GM23248 (cell line): Measurements from ENCODE around the gene RALGPS1. TPM values are rescaled to one million over a fixed set of nuclear protein-coding genes. Genes with fewer than 3 reads are reported as not detected.

ENCODE experiments used
- DNase-seq: peaks from one replicate; pipeline ENCODE4 v3.0.0-alpha.2; 2015
- H2AFZ ChIP-seq: fragments of 200-600 bp; sonication (generic); 2 replicates; pipeline ENCODE4 v1.6.1; 2016; ENCODE audit warnings: antibody characterized with exemption
- H3F3A ChIP-seq: fragments of 200-600 bp; sonication (generic); 2 replicates; pipeline ENCODE4 v1.6.1; 2016; ENCODE audit warnings: mild to moderate bottlenecking, antibody characterized with exemption, mixed run types; ENCODE audit not compliant: insufficient read depth
- H3K27ac ChIP-seq: fragments of 200-600 bp; sonication (generic); 2 replicates; pipeline ENCODE4 v1.5.1; 2016; ENCODE audit warnings: mild to moderate bottlenecking
- H3K27me3 ChIP-seq: fragments of 200-600 bp; sonication (generic); replicated peaks from 2 replicates; pipeline ENCODE4 v1.6.1; 2016; ENCODE audit warnings: mild to moderate bottlenecking; ENCODE audit not compliant: insufficient read depth
- H3K36me3 ChIP-seq: fragments of 200-600 bp; sonication (generic); 2 replicates; pipeline ENCODE4 v1.6.1; 2016; ENCODE audit warnings: low read depth, mild to moderate bottlenecking
- H3K4me1 ChIP-seq: fragments of 200-600 bp; sonication (generic); 2 replicates; pipeline ENCODE4 v1.6.1; 2016; ENCODE audit warnings: mild to moderate bottlenecking; ENCODE audit not compliant: insufficient read depth
- H3K4me2 ChIP-seq: fragments of 200-600 bp; sonication (generic); one replicate; pipeline ENCODE4 v1.6.1; 2016; ENCODE audit warnings: mild to moderate bottlenecking; ENCODE audit not compliant: unreplicated experiment
- H3K4me3 ChIP-seq: fragments of 200-600 bp; sonication (generic); 2 replicates; pipeline ENCODE4 v1.5.1; 2016; ENCODE audit warnings: mild to moderate bottlenecking
- H3K79me2 ChIP-seq: fragments of 200-600 bp; sonication (generic); 2 replicates; pipeline ENCODE4 v1.6.1; 2016; ENCODE audit warnings: mild to moderate bottlenecking; ENCODE audit not compliant: insufficient read depth
- H3K9ac ChIP-seq: fragments of 200-600 bp; sonication (generic); 2 replicates; pipeline ENCODE4 v1.6.1; 2016; ENCODE audit warnings: mild to moderate bottlenecking
- H3K9me2 ChIP-seq: fragments of 200-600 bp; sonication (generic); 2 replicates; pipeline ENCODE4 v1.6.1; 2016; ENCODE audit warnings: mixed run types, mild to moderate bottlenecking, moderate library complexity; ENCODE audit not compliant: insufficient read depth
- H3K9me3 ChIP-seq: fragments of 200-600 bp; sonication (generic); one replicate; pipeline ENCODE4 v1.6.1; 2017; ENCODE audit warnings: low read depth
- H4K20me1 ChIP-seq: fragments of 200-600 bp; sonication (generic); 2 replicates; pipeline ENCODE4 v1.6.0; 2016; ENCODE audit not compliant: insufficient read depth
- EZH2 ChIP-seq: fragments of 200-600 bp; sonication (generic); IDR thresholded peaks from 2 replicates; pipeline ENCODE4 v1.6.1; 2018; ENCODE audit warnings: antibody characterized with exemption, mild to moderate bottlenecking; ENCODE audit not compliant: insufficient read depth, poor library complexity, severe bottlenecking
- EZH2phosphoT487 ChIP-seq: fragments of 200-600 bp; sonication (generic); IDR thresholded peaks from 2 replicates; pipeline ENCODE4 v1.6.1; 2018; ENCODE audit warnings: antibody characterized with exemption, moderate library complexity, mild to moderate bottlenecking, low read depth; ENCODE audit not compliant: insufficient read depth
- WGBS, 2 experiments: methylation state at CpG; one replicate each; pipeline ENCODE4 v1.1.6; 2015 to 2017; ENCODE audit warnings: low lambda C conversion rate in 2 of 2, low coverage in 1 of 2; ENCODE audit errors: missing lambda C conversion rate in 2 of 2; 5-methylcytosine and 5-hydroxymethylcytosine counted together
- in situ Hi-C: fragments of 300-500 bp; cut with MboI; formaldehyde crosslinking; loops from 2 replicates; pipeline ENCODE4 v1.15.0; 2020
- polyA plus RNA-seq: library from polyadenylated mRNA; unstranded; fragments of >200 nt; fragmentation: Nextera tagmentation; extraction: Ambion mirVana; gene quantifications from 2 replicates; pipeline ENCODE4 v1.2.1, GENCODE V29; 2016
- total RNA-seq: library from RNA; depleted of rRNA; stranded (reverse); fragments of >200 nt; shearing (Covaris generic); gene quantifications from 2 replicates; pipeline ENCODE4 v1.2.3, GENCODE V29; 2014

The RALGPS1 gene
- total and polyA plus RNA-seq, 2 experiments from 2014 or later, result 0.54 to 1.8 TPM

DNA sequence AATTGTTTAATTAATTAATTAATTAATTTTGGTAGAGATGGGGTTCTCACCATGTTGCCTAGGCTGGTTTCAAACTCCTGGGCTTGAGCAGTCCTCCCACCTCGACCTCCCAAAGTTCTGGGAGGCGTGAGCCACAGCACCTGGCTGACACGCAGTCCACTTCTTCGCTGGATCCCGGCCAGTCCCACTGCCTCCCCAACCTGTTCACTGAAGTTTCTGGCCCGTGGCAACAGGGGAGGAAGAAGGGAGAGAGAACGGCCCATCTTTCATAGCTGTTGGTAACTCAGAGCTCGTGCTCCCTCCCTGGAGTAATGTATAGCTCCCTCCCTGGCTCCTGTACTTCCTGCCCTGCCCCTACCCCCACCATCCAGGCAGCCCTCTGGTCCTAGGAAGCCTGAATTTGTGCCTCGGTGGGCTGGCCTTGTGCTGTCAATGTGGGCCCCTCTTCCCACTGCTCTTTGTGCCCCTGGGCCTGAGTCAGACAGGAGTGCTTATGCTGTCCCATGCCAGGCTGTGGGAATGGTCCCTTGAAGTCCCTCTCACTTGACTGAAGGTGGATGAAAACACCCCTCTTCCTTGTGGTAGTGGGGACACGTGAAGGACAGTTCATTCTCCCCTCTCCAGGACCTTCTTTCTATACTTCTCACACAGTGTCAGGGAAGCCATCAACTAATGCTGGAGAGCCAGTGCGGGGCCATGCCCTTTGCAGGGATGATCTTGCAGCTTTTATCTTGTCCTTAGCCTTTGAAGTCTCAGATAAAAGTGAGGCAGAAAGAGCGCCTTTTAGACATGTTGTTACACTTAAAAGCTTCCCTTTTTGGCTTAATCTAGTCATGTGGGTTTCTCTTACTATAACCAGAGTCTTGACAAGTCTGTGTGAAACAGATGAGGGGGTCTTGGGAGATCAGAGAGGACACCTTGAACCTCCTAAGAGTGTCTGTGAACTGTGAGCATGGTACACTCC, 169.8 kb downstream of the RALGPS1 start:
- Histone ChIP-seq H3K27me3 (no peaks in the 10 kb centered on the region), H2AFZ (no peak overlapping the region), H3K9me3 (no peaks in the 10 kb centered on the region), H3K9ac (no peak overlapping the region), H3K4me1 (no peaks in the 10 kb centered on the region), H3K9me2 (no peaks in the 10 kb centered on the region), H4K20me1 (no peaks in the 10 kb centered on the region), H3K36me3 (no peaks in the 10 kb centered on the region; the same call in 1 of the 2 replicates), H3K27ac (no peak overlapping the region), H3K4me2 (no peak overlapping the region), H3K79me2 (no peaks in the 10 kb centered on the region), H3K4me3 (no peak overlapping the region), H3F3A (no peaks in the 10 kb centered on the region)
- in situ Hi-C loops, result no loop called here
- 82 to 85% methylated on average over 11 to 12 of the region's 12 CpGs for WGBS, 2 experiments
- no peak for DNase-seq
- TF ChIP-seq EZH2, result no peak
- no peak for TF ChIP-seq EZH2phosphoT487

DNA sequence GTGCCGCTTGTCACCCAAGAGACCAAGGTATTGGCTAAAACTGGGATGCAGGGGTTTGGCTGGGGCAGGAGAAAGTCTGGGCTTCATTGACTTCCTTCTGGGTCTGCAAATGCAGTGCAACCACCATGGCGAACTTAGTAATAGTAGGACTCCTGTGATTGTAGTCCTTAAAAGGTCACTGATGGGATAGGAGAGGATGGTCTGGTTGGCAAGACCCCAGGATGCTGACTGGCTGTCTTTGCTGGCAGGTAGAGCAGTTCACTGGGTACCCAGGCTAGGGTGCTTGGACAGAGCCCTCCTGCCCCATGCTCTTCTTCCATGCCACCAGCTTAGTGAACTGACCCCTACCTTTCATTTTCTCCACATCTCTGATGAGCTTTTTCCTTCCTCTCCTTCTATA, 170.6 kb downstream of the RALGPS1 start:
- Histone ChIP-seq H3K9ac (no peak overlapping the region), H3K36me3 (no peaks in the 10 kb centered on the region; the same call in 1 of the 2 replicates), H4K20me1 (no peaks in the 10 kb centered on the region), H3K79me2 (no peaks in the 10 kb centered on the region), H3K4me2 (no peak overlapping the region), H2AFZ (no peak overlapping the region), H3F3A (no peaks in the 10 kb centered on the region), H3K9me2 (no peaks in the 10 kb centered on the region), H3K27me3 (no peaks in the 10 kb centered on the region), H3K4me3 (no peak overlapping the region), H3K4me1 (no peaks in the 10 kb centered on the region), H3K27ac (no peak overlapping the region), H3K9me3 (no peaks in the 10 kb centered on the region)
- WGBS, 2 experiments, result 81 to 92% methylated on average over 2 of the region's 2 CpGs
- DNase-seq, result no peak
- in situ Hi-C loops, result no loop called here
- TF ChIP-seq EZH2, result no peak
- TF ChIP-seq EZH2phosphoT487, result no peak

DNA sequence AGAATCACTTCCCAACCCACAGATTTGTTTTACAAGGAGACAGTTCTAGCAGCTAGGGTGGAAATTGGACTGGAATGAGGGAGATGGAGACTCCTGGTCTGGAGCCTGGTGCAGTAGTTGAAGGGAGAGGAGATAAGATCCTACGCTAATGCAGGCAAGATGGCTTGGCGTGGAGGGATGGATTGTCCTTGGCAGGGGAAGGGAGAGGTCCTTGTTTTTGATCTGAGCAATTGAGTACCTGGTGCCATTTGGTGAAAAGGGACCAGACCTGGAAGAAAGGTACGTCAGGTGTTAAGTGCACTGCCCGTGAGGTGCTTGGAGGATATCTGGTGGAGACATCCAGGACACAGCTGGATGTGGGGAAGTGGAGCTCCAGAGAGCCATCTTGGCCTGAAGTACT, 172.2 kb downstream of the RALGPS1 start:
- no peaks in the 10 kb centered on the region for H3K9me2 ChIP-seq
- no peaks in the 10 kb centered on the region for H3K4me1 ChIP-seq
- no peaks in the 10 kb centered on the region for H3K79me2 ChIP-seq
- DNase-seq, result no peak
- 96 to 98% methylated on average over 4 of the region's 4 CpGs for WGBS, 2 experiments
- no peaks in the 10 kb centered on the region for H3K27me3 ChIP-seq
- H3K4me3 ChIP-seq, result no peak overlapping the region
- H4K20me1 ChIP-seq, result no peaks in the 10 kb centered on the region
- no peak overlapping the region for H3K9ac ChIP-seq
- no peak overlapping the region for H2AFZ ChIP-seq
- no peak overlapping the region for H3K27ac ChIP-seq
- H3K9me3 ChIP-seq, result no peaks in the 10 kb centered on the region
- in situ Hi-C loops, result no loop called here
- no peaks in the 10 kb centered on the region for H3F3A ChIP-seq
- TF ChIP-seq EZH2phosphoT487 (no peak), EZH2 (no peak)
- no peaks in the 10 kb centered on the region; the same call in 1 of the 2 replicates for H3K36me3 ChIP-seq
- H3K4me2 ChIP-seq, result no peak overlapping the region

DNA sequence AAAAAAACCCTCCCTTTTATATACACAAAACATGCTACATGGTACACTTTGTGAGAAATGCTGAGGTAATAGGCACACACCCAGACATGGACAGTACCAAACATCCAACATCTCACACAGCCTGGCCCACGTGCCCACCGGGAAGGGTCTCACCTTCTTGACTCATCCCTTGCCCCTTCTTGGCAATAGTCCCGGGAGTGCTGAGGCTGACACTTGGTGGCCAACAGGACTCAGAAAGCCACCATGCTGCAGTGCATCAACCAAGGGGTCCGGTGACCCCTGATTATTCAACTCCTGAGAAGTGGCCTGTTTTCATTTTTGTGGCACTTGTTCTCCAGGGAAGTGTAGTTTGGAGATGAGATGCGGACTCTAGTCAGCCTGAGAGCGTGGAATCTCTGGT, 172.8 kb downstream of the RALGPS1 start:
- WGBS, 2 experiments, result 97 to 98% methylated on average over 6 of the region's 6 CpGs
- TF ChIP-seq EZH2phosphoT487 (no peak), EZH2 (no peak)
- in situ Hi-C loops, result no loop called here
- Histone ChIP-seq H3K9me3 (no peaks in the 10 kb centered on the region), H3K79me2 (no peaks in the 10 kb centered on the region), H3K9ac (no peak overlapping the region), H3K36me3 (no peaks in the 10 kb centered on the region; the same call in 1 of the 2 replicates), H3K4me1 (no peaks in the 10 kb centered on the region), H3F3A (no peaks in the 10 kb centered on the region), H2AFZ (no peak overlapping the region), H3K27ac (no peak overlapping the region), H4K20me1 (no peaks in the 10 kb centered on the region), H3K4me3 (no peak overlapping the region), H3K27me3 (no peaks in the 10 kb centered on the region), H3K4me2 (no peak overlapping the region), H3K9me2 (no peaks in the 10 kb centered on the region)
- DNase-seq, result no peak
